SKM-1 treated with dmso at 0.1 percent for 144 hours (cell line): Measurements from ENCODE around the gene CBFB.
"Not testable (repeated sequence)": the region's sequence is repeated elsewhere in the genome, so short reads cannot be mapped to it uniquely, and the experiment has no call there.

Experiments used
- DNase-seq: peaks from one replicate; lab custom pipeline; 2025; ENCODE audit not compliant: unreplicated experiment; lab: John Stamatoyannopoulos, UW

CBFB gene

GRCh38 chr16:67122799-67123198, 93.8 kb downstream of the CBFB start:
- DNase-seq: not testable (repeated sequence)

- no peak for DNase-seq
These were observed 99.5 kb downstream of the CBFB start for GRCh38 chr16:67128417-67128816.

GRCh38 chr16:67128887-67129286, 99.9 kb downstream of the CBFB start:
- DNase-seq: no peak

GRCh38 chr16:67129422-67129821, 100.5 kb downstream of the CBFB start:
- DNase-seq: no peak

GRCh38 chr16:67137605-67138004, 108.7 kb downstream of the CBFB start:
- DNase-seq: no peak

GRCh38 chr16:67141391-67141790, 112.4 kb downstream of the CBFB start:
- no peak for DNase-seq

GRCh38 chr16:67142342-67142741, 113.4 kb downstream of the CBFB start:
- no peak for DNase-seq

- DNase-seq: no peak
These were observed 116.0 kb downstream of the CBFB start for GRCh38 chr16:67144943-67145342.

- DNase-seq: no peak
These were observed 116.8 kb downstream of the CBFB start for GRCh38 chr16:67145746-67146145.

GRCh38 chr16:67146523-67147357, 117.8 kb downstream of the CBFB start:
- no peak for DNase-seq

- DNase-seq: no peak
These were observed 118.6 kb downstream of the CBFB start for GRCh38 chr16:67147437-67148140.

- no peak for DNase-seq
These were observed 119.3 kb downstream of the CBFB start for GRCh38 chr16:67148221-67148620.

- DNase-seq: no peak
These were observed 119.8 kb downstream of the CBFB start for GRCh38 chr16:67148656-67149275.

- no peak for DNase-seq
These were observed 120.5 kb downstream of the CBFB start for GRCh38 chr16:67149276-67150046.

GRCh38 chr16:67150047-67150832, 121.3 kb downstream of the CBFB start:
- no peak for DNase-seq
